Neural cell (in vitro differentiated cells): Measurements from ENCODE around the gene TOR1AIP2.

Source experiments
- CTCF ChIP-seq: fragments of 450-650 bp; IDR thresholded peaks from 2 replicates; pipeline ENCODE4 v1.5.1; 2014; ENCODE audit warnings: antibody characterized with exemption, mild to moderate bottlenecking, moderate library complexity; ENCODE audit not compliant: poor library complexity, severe bottlenecking
- EP300 ChIP-seq: fragments of 450-650 bp; conservative IDR thresholded peaks from 2 replicates; pipeline ENCODE4 v1.6.1; 2014; ENCODE audit warnings: antibody characterized with exemption, mild to moderate bottlenecking, moderate library complexity; ENCODE audit not compliant: poor library complexity, severe bottlenecking
- EZH2 ChIP-seq: fragments of 200-600, 300-800 bp; shearing (Covaris generic), sonication (generic); IDR thresholded peaks from 2 replicates; pipeline ENCODE4 v1.6.1; 2014; ENCODE audit warnings: antibody characterized with exemption, low read length, borderline replicate concordance, mild to moderate bottlenecking; ENCODE audit not compliant: insufficient read depth, poor library complexity, severe bottlenecking
- MXI1 ChIP-seq: fragments of 450-650 bp; conservative IDR thresholded peaks from 2 replicates; pipeline ENCODE4 v1.6.1; 2014; ENCODE audit warnings: antibody characterized with exemption, mild to moderate bottlenecking; ENCODE audit not compliant: poor library complexity, severe bottlenecking
- POLR2AphosphoS5 ChIP-seq: IDR thresholded peaks from 2 replicates; pipeline ENCODE4 v1.6.1; 2012
- REST ChIP-seq: IDR thresholded peaks from 2 replicates; pipeline ENCODE4 v1.6.1; 2012; ENCODE audit warnings: borderline replicate concordance
- SMC3 ChIP-seq: fragments of 450-650 bp; conservative IDR thresholded peaks from 2 replicates; pipeline ENCODE4 v1.6.1; 2014; ENCODE audit warnings: antibody characterized with exemption, mild to moderate bottlenecking, moderate library complexity; ENCODE audit not compliant: poor library complexity

DNA sequence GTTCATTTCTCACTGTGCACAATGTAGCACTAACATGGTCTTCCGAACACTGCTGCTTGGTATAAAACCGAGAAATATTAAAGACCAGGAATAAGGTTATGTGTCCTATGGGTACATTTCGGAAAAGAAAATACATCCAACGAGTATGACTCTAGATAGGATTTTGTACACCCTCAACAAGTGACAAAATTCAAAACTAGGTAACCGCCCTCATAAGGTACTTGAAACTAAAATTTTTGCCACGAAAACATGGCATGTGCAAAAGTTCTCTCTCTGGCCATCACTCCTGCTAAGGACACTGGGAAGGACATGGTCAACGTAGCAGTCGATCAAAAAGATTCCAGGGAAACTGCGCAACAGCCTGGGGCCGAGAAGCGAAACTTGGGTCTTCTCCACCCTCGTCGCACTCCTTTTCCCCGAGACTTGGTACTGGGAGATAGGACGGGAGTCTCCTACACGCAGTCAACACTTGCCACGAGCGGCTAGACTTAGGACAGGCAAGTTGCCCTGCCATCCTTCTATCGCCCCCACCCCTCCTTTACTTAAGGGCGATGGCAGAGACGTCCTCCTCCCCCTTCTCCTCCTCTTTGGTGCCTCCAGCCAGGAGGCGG, 4.1 kb upstream of the TOR1AIP2 start:
- TF ChIP-seq CTCF (no peak), EP300 (no peak), POLR2AphosphoS5 (no peak), EZH2 (no peak), REST (no peak), SMC3 (no peak), MXI1 (no peak)
